Activated T-cell treated with anti-CD3 and anti-CD28 coated beads for 4 hours (primary cell): ENCODE data around the gene CBX8.
A peak's percentile ranks its signal among the peaks of the same experiment; 100 is the strongest.
"Not testable (repeated sequence)": the region's sequence is repeated elsewhere in the genome, so short reads cannot be mapped to it uniquely, and the experiment has no call there.

Experiments used
- DNase-seq: peaks from one replicate; pipeline ENCODE4 v3.0.0-alpha.2; 2020

The CBX8 gene

GRCh38 chr17:79777120-79777893 is 19.6 kb downstream of the CBX8 start:
- no peak for DNase-seq

GRCh38 chr17:79776376-79777119 is 20.3 kb downstream of the CBX8 start:
- no peak for DNase-seq

- DNase-seq = no peak
Measured at GRCh38 chr17:79775632-79776031, 21.2 kb downstream of the CBX8 start.

DNA sequence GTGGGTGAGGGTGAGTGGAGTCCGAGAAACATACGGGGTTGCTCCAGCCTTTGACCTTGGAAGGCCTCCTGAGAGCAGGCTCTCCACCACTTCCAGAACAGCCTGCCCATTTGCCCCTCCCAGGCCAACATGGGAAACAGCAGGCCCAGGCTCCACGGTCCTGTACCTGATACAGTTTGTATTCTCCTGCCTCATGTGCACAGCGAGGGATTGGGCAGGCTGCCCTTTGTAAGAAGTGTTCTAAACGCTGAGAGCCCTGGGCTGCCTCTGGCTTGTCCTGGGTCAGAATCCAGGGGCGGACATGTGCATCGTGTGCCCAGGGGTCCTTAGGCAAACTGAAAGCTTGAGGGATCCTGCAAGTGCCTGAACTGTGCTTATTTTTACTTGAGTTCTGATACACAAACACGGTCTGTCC is 22.3 kb downstream of the CBX8 start:
- DNase-seq = no peak

- not testable (repeated sequence) for DNase-seq
Measured at GRCh38 chr17:79772726-79773125, 24.2 kb downstream of the CBX8 start.

DNA sequence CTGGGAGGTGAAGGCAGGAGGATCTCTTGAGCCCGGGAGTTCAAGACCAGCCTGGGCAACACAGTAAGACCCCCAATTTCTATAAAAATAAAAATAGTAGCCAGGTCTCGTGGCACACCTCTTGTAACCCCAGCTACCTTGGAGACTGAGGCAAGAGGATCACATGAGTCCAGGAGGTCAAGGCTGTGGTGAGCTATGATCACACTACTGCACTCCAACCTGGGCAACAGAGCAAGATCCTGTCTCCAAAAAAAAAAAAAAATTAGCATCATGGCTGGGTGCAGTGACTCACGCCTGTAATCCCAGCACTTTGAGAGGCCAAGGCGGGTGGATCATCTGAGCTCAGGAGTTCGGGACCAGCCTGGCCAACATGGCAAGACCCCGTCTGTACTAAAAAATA is 25.6 kb downstream of the CBX8 start:
- DNase-seq = no peak

DNA sequence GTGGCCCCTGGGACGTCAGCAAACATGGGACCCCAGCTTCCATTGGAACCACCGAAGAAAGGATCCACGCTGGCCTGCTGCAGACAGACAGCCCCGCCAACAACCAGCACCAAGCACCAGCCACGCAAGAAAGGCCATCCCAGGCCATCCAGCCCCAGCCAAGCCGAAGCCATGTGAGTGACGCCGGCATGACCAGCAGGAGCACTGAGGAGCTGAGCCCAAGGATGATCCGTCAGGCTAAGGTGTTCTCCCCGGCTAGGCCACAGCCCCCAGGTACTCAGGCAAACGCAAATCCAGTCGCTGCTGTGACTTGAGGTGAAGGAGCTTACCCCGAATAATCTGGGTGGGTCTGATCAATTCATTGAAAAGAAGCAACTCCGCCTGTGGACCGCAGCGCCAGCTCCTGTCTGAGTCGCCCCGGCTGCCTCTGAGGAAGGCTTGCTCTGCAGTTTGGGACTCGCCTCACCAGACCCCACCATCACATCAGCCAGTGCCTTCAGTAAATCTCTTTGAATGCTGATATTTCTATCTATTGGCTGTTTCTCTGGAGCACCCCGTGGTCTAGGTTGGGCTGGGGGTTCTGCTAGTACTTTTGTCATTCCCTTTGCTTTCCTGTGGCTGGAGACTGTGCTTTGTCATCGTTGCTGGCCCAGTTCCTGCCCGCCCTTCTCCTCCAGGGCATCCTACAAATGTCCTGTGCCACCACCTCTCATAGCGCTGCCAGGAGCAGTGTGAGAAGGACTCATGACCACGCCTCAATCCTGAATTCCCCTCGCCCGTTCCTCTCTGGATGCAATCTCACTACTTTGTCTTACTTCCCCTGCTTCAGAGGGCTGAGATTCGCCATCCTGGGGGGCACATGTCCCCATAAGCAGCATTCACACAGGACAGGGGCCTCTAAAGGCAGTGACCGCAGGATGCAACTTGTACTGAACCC is 27.0 kb downstream of the CBX8 start:
- DNase-seq = no peak

DNA sequence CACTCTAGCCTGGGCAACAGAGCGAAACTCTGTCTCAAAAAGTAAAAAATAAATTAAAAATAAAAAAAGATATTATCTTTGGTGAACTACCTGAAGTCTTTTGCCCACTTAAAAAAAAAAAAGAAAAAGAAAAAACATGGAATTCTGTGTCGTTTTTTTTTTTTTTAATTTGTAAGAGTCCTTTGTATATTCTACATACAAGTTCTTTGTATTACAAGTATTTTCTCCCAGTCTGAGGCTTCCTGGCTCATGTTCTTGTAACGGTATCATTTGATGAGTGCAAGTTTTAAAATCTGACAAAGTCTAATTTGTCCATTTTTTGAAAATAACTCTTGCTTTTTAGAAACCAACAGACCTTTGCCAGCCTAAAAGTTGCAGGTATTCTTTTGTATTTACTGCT is 31.2 kb downstream of the CBX8 start:
- no peak for DNase-seq

DNA sequence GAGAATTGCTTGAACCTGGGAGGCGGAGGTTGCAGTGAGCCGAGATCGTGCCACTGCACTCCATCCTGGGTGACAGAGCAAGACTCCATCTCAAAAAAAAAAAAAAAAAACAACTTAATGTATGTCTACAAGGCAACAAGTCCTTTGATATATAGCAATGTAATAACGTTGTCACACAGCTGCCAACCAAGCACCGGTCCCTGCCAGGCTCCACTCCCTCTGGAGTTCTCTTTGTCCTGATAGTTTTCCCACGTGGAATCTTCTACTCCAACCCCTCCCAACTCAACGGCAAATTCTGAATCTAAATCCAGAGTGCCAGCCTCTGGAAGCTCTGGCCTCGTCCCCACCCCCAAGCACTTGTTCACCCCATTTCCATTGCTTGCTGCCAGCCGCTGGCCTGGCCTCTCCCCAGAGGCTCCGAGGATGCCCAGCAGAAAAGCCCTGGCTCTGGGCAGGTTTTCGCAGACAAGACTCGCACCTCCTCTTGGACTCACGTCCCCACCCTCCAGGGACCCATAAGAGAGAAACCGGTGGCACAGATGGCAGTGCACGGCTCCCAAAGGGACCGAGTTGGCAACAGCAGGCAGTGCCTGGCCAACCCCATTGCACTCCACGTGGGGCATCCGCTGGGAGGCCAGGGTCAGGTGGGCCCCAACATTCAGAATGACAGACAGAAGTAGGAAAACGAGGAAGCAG is 34.8 kb downstream of the CBX8 start:
- DNase-seq = no peak

- no peak for DNase-seq
Measured at GRCh38 chr17:79760197-79760906, 36.5 kb downstream of the CBX8 start.

GRCh38 chr17:79758271-79758670 is 38.6 kb downstream of the CBX8 start:
- no peak for DNase-seq

GRCh38 chr17:79757140-79757745 is 39.6 kb downstream of the CBX8 start:
- no peak for DNase-seq

- DNase-seq = no peak
Measured at GRCh38 chr17:79755591-79755990, 41.3 kb downstream of the CBX8 start.

DNA sequence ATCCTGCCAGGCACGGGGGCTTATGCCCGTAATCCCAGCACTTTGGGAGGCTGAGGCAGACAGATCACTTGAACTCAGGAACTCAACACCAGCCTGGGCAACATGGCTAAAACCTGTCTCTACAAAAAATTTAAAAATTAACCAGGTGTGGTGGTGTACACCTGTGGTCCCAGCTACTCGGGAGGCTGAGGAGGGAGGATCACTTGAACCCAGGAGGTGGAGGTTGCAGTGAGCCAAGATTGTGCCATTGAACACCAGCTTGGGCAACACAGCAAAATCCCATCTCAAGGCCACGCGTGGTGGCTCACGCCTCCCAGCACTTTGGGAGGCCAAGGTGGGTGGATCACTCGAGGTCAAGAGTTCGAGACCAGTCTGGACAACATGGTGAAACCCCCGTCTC is 42.0 kb downstream of the CBX8 start:
- not testable (repeated sequence) for DNase-seq

DNA sequence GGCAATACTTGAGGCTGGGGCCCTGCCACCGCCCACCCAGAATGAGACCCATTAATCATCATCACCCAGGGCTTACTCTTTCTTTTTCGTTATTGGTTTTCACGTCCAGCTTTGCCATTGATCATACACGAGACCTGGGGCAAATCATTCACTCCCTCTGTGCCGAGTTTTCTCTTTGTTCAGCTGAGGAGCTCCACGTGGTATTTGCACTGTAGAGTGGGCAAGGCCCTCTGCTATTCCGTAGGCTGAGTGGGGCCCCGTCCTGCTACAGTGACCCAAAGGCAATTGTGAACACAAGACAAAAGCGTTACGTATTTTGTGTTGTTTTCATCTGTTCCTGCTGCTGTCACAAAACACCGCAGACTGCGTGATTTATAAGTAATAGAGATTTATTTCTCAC is 42.5 kb downstream of the CBX8 start:
- DNase-seq = no peak

GRCh38 chr17:79752175-79752574 is 44.7 kb downstream of the CBX8 start:
- peak; percentile 28 for DNase-seq

DNA sequence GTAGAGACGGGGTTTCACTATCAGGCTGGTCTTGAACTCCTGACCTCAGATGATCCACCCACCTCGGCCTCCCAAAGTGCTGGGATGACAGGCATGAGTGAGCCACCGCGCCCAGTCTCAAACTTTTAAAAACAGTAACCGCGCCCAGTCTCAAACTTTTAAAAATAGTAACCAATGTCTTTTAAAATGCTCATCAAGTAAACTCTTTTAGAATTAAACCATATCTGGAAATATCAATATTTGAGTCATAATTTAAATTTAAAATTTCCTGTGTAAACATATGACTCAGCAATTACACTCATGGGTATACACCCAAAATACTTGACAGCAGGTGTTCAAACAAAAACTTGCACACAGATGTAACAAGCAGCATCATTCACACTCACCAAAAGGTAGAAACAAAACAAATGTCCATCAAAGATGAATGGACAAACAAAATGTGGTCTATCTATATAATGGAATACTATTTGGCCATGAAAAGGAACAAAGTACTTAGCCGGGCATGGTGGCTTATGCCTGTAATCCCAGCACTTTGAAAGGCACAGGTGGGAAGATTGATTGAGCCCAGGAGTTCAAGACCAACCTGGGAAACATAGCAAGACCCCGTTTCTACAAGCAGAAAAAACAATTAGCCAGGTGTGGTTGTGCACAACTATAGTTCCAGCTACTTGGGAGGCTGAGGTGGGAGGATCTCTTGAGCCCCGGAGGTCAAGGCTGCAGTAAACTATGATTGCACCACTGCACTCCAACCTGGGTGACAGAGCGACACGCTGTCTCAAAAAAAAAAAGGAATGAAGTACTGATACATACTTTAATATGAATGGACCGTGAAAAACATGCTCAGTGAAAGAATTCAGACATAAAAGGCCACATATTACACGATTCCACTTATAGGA is 46.0 kb downstream of the CBX8 start:
- no peak for DNase-seq

GRCh38 chr17:79749958-79750357 is 46.9 kb downstream of the CBX8 start:
- no peak for DNase-seq

DNA sequence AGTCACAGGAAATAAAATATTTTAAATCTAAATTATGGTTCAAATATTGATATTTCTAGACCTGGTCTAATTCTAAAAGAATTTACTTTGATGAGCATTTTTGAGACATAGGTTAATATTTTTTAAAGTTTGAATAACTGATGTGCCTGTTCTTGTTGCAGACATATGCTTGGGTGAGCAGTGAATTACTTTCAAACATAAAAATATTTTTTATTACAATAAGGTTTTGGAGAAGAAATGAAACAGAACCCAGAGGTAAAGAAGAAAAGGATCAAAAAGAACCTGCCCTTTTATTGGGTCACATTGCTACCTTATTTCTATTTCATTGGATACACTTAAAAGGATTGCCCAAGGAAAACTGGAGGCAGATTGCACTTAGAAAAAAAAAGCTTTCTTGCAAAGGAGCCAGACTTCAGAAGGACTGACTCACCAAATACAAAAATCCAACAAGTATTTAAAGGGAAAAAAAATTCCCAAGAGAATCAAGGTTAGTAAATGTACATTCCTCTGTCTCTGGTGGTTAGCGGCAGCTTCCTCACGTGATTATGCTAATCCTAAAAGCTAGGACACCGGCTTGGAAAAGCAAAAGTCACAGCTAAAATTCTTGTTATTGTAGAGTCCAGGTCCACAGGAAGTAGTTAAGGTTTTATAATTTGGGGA is 47.6 kb downstream of the CBX8 start:
- DNase-seq = no peak
